ENCODE results near the gene CHCHD5.
"Not testable (repeated sequence)": the region's sequence is repeated elsewhere in the genome, so short reads cannot be mapped to it uniquely, and the experiment has no call there.

- not testable (repeated sequence) for TF ChIP-seq POLR2AphosphoS5 (IDR thresholded peaks at IDR 0.05; ENCODE audit: low read depth, low read length); POLR2A (IDR thresholded peaks at IDR 0.05; ENCODE audit: low read depth, low read length); TAF1 (IDR thresholded peaks at IDR 0.05; ENCODE audit: borderline replicate concordance, low read depth, low read length)
Measured at GRCh38 chr2:112615798-112616197, 31.4 kb downstream of the CHCHD5 start.

Data from GM12892 (cell line).